ENCODE results near the gene LARGE1. TPM values are rescaled to one million over a fixed set of nuclear protein-coding genes. Genes with fewer than 3 reads are reported as not detected.

LARGE1 gene
- total RNA-seq, 4 donors from 2014 or later: 18.7 to 82.1 (median 39.2) TPM

DNA sequence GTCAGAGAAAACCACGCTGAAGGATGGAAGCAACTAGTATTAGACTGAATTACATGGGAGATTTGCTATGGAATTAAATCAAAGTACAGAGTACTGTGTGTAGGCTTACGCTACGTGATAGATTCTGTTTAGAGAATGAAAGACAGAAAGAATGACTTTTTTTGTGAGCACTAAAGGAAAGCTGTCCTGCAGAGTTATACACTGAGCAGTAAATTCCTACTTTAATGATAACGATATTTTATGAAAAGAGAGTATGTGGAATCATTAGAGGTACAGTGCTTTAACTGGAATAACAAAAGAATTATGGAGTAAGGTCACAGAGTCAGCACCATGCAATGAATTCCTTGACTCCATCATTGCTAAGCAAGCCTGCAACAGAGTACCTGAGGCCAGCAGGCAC is 566.8 kb downstream of the LARGE1 start:
- no peaks in the 10 kb centered on the region for H3K4me1 ChIP-seq
- H3K36me3 ChIP-seq: no peaks in the 10 kb centered on the region
- intact Hi-C loops (cut with DNase I; ENCODE audit: low total_unique reads): no loop called here
- H3K27me3 ChIP-seq: no peaks in the 10 kb centered on the region
- no peaks in the 10 kb centered on the region for H3K9me3 ChIP-seq
- TF ChIP-seq, protein P1, sequence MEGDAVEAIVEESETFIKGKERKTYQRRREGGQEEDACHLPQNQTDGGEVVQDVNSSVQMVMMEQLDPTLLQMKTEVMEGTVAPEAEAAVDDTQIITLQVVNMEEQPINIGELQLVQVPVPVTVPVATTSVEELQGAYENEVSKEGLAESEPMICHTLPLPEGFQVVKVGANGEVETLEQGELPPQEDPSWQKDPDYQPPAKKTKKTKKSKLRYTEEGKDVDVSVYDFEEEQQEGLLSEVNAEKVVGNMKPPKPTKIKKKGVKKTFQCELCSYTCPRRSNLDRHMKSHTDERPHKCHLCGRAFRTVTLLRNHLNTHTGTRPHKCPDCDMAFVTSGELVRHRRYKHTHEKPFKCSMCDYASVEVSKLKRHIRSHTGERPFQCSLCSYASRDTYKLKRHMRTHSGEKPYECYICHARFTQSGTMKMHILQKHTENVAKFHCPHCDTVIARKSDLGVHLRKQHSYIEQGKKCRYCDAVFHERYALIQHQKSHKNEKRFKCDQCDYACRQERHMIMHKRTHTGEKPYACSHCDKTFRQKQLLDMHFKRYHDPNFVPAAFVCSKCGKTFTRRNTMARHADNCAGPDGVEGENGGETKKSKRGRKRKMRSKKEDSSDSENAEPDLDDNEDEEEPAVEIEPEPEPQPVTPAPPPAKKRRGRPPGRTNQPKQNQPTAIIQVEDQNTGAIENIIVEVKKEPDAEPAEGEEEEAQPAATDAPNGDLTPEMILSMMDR (IDR thresholded peaks at IDR 0.05): no peak
- no peak for TF ChIP-seq POLR2A (IDR thresholded peaks at IDR 0.05)
- DNase-seq: no peak
- no peak overlapping the region for H3K27ac ChIP-seq
- no peak overlapping the region for H3K4me3 ChIP-seq

DNA sequence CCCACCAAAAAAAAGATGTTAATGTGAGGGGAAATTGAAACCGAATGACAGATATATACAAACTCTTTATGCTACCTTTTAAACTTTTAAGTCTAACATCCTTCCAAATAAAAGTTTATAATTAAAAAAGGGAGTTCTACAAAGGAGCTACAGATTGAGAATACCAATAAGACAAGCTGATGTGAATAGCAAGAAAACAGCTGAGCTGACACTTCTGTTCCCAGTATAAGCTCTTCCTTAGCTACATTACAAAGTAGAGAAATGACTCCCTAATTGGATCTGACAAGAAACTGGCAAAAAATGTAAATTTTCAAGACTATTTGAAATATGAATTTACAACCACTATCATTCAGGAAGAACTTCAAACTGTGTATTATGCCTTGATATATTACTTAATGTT is 567.5 kb downstream of the LARGE1 start:
- no peak for TF ChIP-seq POLR2A (IDR thresholded peaks at IDR 0.05)
- TF ChIP-seq, protein P1 (IDR thresholded peaks at IDR 0.05): no peak
- DNase-seq: no peak
- H3K27me3 ChIP-seq: no peaks in the 10 kb centered on the region
- H3K36me3 ChIP-seq: no peaks in the 10 kb centered on the region
- no peaks in the 10 kb centered on the region for H3K4me1 ChIP-seq
- no peak overlapping the region for H3K27ac ChIP-seq
- H3K9me3 ChIP-seq: no peaks in the 10 kb centered on the region
- intact Hi-C loops (cut with DNase I; ENCODE audit: low total_unique reads): no loop called here
- no peak overlapping the region for H3K4me3 ChIP-seq

DNA sequence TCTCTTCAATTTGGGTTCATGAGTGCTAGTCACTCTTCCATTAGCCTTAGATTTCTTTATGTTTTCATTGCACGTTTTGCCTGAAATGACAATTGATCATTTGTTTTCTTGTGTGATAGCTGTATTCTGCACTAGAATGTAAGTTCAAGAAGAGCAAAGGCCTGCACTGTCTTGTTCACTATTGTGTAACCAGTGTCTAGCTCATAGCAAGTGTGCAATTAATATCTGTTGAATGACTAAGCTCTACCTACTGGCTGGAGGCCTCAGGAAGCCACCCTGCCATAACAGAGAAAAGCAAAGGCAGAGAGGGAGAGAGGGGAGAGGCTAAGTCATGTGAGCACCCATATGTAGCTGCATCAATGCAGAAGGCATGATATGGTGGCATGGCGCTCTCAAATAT is 569.3 kb downstream of the LARGE1 start:
- Histone ChIP-seq H3K4me1 (no peaks in the 10 kb centered on the region), H3K4me3 (no peak overlapping the region), H3K27ac (no peak overlapping the region), H3K36me3 (no peaks in the 10 kb centered on the region), H3K27me3 (no peaks in the 10 kb centered on the region), H3K9me3 (no peaks in the 10 kb centered on the region)
- intact Hi-C loops (cut with DNase I; ENCODE audit: low total_unique reads): no loop called here
- no peak for DNase-seq
- TF ChIP-seq POLR2A (IDR thresholded peaks at IDR 0.05): no peak
- TF ChIP-seq, protein P1 (IDR thresholded peaks at IDR 0.05): no peak

DNA sequence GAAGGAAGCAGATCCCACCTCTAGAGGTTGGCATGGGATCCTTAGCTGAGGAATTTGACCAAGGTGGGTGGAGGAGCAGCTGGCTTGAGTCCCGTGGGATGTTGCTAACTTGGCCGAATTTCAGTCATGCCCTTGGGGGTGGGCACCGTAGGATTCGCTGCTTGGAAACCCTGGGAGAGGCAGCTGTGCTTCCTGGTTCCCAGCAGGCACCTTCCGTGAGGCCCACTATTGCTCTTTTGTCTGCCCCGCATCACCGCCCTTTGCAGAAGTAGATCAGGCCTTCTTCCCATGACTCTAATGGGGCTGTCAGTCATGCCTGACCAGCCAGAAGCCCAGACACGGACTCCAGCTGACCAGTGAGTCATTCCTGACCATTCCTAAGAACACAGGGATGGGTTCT is 569.8 kb downstream of the LARGE1 start:
- no peak for DNase-seq
- no peaks in the 10 kb centered on the region for H3K9me3 ChIP-seq

DNA sequence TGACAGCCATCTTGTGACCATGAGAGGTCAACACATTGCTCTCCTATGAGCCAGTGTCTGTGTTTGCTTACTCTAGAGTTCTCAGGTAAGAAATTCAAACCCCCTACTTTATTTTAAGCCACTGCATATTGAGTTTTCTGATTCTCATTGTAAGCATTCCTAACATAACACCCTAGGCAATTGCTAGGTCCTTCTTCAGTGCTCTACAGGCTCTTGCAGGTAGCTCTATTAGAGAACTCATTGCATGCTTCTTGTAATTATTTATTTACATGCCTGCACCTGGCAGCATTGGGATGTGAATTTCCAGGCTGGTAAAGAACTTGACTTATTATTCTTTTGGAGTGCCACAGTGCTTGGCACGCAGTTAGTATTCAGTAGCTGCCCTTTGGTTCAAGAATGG is 573.3 kb downstream of the LARGE1 start:
- Histone ChIP-seq H3K4me1 (no peaks in the 10 kb centered on the region), H3K27me3 (no peaks in the 10 kb centered on the region), H3K36me3 (no peaks in the 10 kb centered on the region), H3K9me3 (no peaks in the 10 kb centered on the region), H3K4me3 (no peak overlapping the region), H3K27ac (no peak overlapping the region)
- DNase-seq: no peak
- TF ChIP-seq, protein P1 (IDR thresholded peaks at IDR 0.05): no peak
- TF ChIP-seq POLR2A (IDR thresholded peaks at IDR 0.05): no peak
- intact Hi-C loops (cut with DNase I; ENCODE audit: low total_unique reads): no loop called here

More for the DNA sequence above, 569.8 kb downstream of the LARGE1 start:
- Histone ChIP-seq H3K36me3 (no peaks in the 10 kb centered on the region), H3K27me3 (no peaks in the 10 kb centered on the region), H3K4me3 (no peak overlapping the region), H3K4me1 (no peaks in the 10 kb centered on the region), H3K27ac (no peak overlapping the region)
- no peak for TF ChIP-seq POLR2A (IDR thresholded peaks at IDR 0.05)
- TF ChIP-seq, protein P1 (IDR thresholded peaks at IDR 0.05): no peak
- intact Hi-C loops (cut with DNase I; ENCODE audit: low total_unique reads): no loop called here

Measured in uterus (tissue), 4 donors.